KMS-11 (cell line): ENCODE data around the gene FOXD3.

Experiments used
- H2AFZ ChIP-seq: fragments of 200-600 bp; sonication (generic); 2 replicates; pipeline ENCODE4 v1.6.1; 2016; ENCODE audit warnings: antibody characterized with exemption, mixed run types, low read depth
- H3K27ac ChIP-seq: fragments of 200-600 bp; sonication (generic); 2 replicates; pipeline ENCODE4 v1.6.1; 2016; ENCODE audit warnings: mild to moderate bottlenecking, mixed run types
- H3K27me3 ChIP-seq: fragments of 200-600 bp; sonication (generic); 2 replicates; pipeline ENCODE4 v1.6.1; 2017; ENCODE audit warnings: mild to moderate bottlenecking, low read depth, mixed run types, moderate library complexity; ENCODE audit not compliant: insufficient read depth
- H3K36me3 ChIP-seq: fragments of 200-600 bp; sonication (generic); 2 replicates; pipeline ENCODE4 v1.6.1; 2017; ENCODE audit warnings: mild to moderate bottlenecking, mixed run types; ENCODE audit not compliant: insufficient read depth
- H3K4me1 ChIP-seq: fragments of 200-600 bp; sonication (generic); 2 replicates; pipeline ENCODE4 v1.6.1; 2016; ENCODE audit warnings: mild to moderate bottlenecking, low read depth, mixed run types; ENCODE audit not compliant: poor library complexity, severe bottlenecking
- H3K4me2 ChIP-seq: fragments of 200-600 bp; sonication (generic); 2 replicates; pipeline ENCODE4 v1.7.0; 2016; ENCODE audit warnings: mild to moderate bottlenecking, mixed run types
- H3K4me3 ChIP-seq: fragments of 200-600 bp; sonication (generic); IDR thresholded peaks from 2 replicates; pipeline ENCODE4 v1.6.1; 2017; ENCODE audit warnings: low read depth, low read length, mixed read lengths; ENCODE audit not compliant: insufficient read depth
- H3K79me2 ChIP-seq: fragments of 200-600 bp; sonication (generic); 2 replicates; pipeline ENCODE4 v1.6.1; 2016; ENCODE audit warnings: low read depth, mixed run types; ENCODE audit not compliant: insufficient read depth
- H3K9ac ChIP-seq: fragments of 200-600 bp; sonication (generic); 2 replicates; pipeline ENCODE4 v1.6.1; 2016; ENCODE audit warnings: mild to moderate bottlenecking, mixed run types
- H4K20me1 ChIP-seq: fragments of 200-600 bp; sonication (generic); 2 replicates; pipeline ENCODE4 v1.6.1; 2016; ENCODE audit warnings: mild to moderate bottlenecking, mixed run types; ENCODE audit not compliant: insufficient read depth
- CTCF ChIP-seq: fragments of 200-600 bp; sonication (generic); conservative IDR thresholded peaks from 2 replicates; pipeline ENCODE4 v1.6.1; 2017; ENCODE audit warnings: low read depth, mild to moderate bottlenecking, antibody characterized with exemption, low read length, moderate library complexity, mixed read lengths

The FOXD3 gene

GRCh38 chr1:63328781-63329180, 6.4 kb downstream of the FOXD3 start:
- Histone ChIP-seq H3K79me2 (no peaks in the 10 kb centered on the region), H3K27me3 (no peaks in the 10 kb centered on the region), H3K4me1 (peaks cover 3% of the 10 kb centered on the region), H3K4me2 (no peak overlapping the region), H3K9ac (no peak overlapping the region), H2AFZ (no peak overlapping the region), H4K20me1 (no peaks in the 10 kb centered on the region), H3K36me3 (no peaks in the 10 kb centered on the region), H3K4me3 (no peak overlapping the region), H3K27ac (no peak overlapping the region)
- TF ChIP-seq CTCF: no peak

DNA sequence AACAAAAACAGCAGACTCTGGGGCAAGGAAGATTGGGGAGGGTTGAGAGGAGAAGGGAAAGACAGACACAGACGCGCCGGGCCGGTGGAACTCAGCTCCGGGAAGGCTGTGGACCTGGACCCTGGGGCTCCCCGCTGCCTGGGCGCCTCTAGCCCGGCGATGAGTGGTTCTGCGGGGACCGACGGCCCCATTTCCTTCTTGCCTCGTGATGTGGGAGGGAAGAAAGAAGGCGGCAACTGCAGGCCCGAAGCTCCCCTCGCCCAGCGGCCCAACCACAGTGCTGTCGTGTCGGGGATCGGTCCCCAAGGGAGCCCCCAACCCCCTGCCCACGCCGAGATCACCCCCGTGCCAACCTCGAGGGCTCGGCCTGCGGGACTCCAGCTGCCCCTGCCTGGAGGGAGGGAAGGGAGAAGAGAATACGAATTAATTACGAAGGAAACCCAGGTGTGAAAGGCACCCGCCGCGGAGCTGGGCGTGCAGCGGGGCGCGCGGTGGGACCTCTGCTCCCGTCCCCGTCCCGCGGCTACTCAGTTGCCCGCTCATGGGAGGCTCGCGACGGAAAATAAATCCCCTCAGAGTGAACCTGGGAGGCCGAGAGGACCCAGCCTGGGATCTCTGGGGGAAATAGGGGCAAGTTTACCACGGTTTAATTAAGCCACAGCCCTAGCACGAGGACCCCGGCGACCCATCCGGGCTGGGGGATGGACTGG, 7.4 kb downstream of the FOXD3 start:
- peaks cover 3% of the 10 kb centered on the region for H3K4me1 ChIP-seq
- H3K27ac ChIP-seq: no peak overlapping the region
- no peak overlapping the region for H3K9ac ChIP-seq
- no peaks in the 10 kb centered on the region for H3K36me3 ChIP-seq
- no peaks in the 10 kb centered on the region for H4K20me1 ChIP-seq
- H3K79me2 ChIP-seq: no peaks in the 10 kb centered on the region
- H3K27me3 ChIP-seq: no peaks in the 10 kb centered on the region
- TF ChIP-seq CTCF: no peak
- H3K4me3 ChIP-seq: no peak overlapping the region
- H2AFZ ChIP-seq: no peak overlapping the region
- no peak overlapping the region for H3K4me2 ChIP-seq

DNA sequence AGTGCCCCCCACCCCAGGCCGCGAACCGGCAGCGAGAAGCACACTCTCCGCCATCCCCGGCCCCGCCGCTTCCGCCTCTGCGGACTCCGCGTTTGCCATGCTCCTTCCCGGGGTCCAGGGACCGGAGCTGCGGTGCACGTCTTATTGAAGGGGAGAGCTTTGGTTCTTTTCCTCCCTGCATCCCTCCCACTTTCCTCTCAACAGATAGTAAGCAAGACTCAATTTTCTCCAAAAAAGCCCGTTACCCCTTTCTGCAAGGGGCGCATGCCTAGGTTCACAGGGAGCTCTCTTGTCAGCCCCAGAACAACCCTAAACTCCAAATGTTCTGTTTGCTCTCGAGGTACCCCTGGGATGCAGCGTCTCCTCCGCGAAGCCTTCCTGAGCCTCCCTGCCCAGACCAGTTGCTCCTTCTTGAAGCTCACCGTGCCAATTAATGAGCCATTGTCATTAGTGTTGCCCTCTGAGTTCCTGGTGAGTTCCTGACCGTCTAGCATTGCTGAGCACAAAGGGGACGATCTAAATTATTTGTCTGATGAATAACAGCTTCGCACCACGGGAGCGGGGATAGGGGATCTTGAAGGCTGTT, 8.1 kb downstream of the FOXD3 start:
- Histone ChIP-seq H3K4me1 (peaks cover 3% of the 10 kb centered on the region), H3K27ac (no peak overlapping the region), H2AFZ (no peak overlapping the region), H3K36me3 (no peaks in the 10 kb centered on the region), H3K27me3 (no peaks in the 10 kb centered on the region), H4K20me1 (no peaks in the 10 kb centered on the region), H3K4me3 (no peak overlapping the region), H3K79me2 (no peaks in the 10 kb centered on the region), H3K4me2 (no peak overlapping the region), H3K9ac (no peak overlapping the region)
- no peak for TF ChIP-seq CTCF

GRCh38 chr1:63342402-63342801, 20.0 kb downstream of the FOXD3 start:
- H3K27ac ChIP-seq: no peak overlapping the region
- no peaks in the 10 kb centered on the region for H3K27me3 ChIP-seq
- no peak overlapping the region for H3K4me2 ChIP-seq
- H3K36me3 ChIP-seq: no peaks in the 10 kb centered on the region
- H3K9ac ChIP-seq: no peak overlapping the region
- H4K20me1 ChIP-seq: no peaks in the 10 kb centered on the region
- H3K4me3 ChIP-seq: no peak overlapping the region
- no peaks in the 10 kb centered on the region for H3K4me1 ChIP-seq
- TF ChIP-seq CTCF: no peak
- H3K79me2 ChIP-seq: no peaks in the 10 kb centered on the region
- no peak overlapping the region for H2AFZ ChIP-seq
